H4 (cell line): ENCODE data around the gene GNB5. TPM values are rescaled to one million over a fixed set of nuclear protein-coding genes. Genes with fewer than 3 reads are reported as not detected.
"Not testable (repeated sequence)": the region's sequence is repeated elsewhere in the genome, so short reads cannot be mapped to it uniquely, and the experiment has no call there.

Experiments used
- DNase-seq: peaks from one replicate; pipeline ENCODE4 v3.0.0-alpha.2; 2015; ENCODE audit warnings: low spot score
- total RNA-seq: library from RNA; depleted of rRNA; stranded (reverse); fragments of >200 nt; shearing (Covaris generic); gene quantifications from 2 replicates; pipeline ENCODE4 v1.2.3, GENCODE V29; 2014; rRNA removed

GNB5 gene
- 12.9 and 25.6 TPM in 2 replicates for total RNA-seq

DNA sequence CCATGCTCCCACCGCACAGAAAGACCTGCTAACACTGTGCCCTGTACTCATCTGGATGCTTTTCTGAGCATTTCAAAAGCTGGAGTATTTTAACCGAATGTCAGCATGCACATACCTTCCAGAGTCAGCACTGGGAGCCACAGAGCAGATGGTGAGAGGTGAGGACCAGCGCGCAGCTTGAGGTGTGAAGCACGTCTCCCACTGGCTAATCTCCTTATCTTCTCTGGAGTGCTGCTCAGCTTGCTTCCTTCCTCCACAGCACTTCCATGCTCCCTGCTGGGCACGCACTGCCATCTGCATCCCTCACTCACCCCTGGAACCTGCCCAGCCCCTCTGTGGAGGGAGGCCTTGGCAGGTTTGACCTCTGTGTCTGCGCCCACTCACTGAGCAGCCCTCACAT lies at the start of gene GNB5:
GNB5 (minus strand) TSS at position 186 of the 400 bp plus-strand sequence. CDS start 6,716 bp downstream, outside the sequence.
- no peak for DNase-seq

DNA sequence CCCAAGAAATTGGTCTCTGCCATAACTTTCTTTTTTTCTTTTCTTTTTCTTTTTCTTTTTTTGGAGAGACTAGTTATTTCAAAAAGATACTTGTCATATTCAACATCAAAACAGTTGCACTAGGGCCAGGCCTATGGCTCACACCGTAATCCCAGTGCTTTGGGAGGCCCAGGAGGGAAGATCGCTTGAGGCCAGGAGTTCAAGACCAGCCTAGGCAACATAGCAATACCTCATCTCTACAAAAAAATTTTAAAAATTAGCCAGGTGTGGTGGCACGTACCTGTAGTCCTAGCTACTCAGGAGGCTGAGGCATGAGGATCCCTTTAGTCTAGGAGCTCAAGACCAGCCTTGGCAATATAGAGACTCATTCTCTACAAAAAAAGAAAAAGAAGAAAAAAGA lies 49.0 kb upstream of the GNB5 start:
- no peak for DNase-seq

DNA sequence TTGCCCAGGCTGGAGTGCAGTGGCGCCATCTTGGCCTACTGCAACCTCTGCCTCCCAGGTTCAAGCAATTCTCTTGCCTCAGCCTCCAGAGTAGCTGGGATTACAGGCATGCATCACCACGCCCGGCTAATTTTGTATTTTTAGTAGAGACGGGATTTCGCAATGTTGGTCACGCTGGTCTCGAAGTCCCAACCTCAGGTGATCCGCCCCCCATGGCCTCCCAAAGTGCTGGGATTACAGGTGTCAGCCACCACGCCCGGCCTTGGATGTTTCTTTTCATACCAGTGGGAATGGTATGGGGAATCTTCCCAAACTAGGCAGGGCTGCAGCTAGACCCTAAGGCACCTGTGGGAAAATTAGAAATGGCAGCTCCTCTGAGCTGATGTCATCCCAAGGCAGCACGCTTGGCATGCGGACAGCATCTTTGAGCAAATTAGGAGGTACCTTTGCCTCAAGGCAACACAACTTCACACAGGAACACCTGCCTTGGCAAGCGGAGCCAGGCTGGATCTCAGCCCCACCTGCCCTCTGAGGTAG lies 47.9 kb upstream of the GNB5 start:
- not testable (repeated sequence) for DNase-seq

DNA sequence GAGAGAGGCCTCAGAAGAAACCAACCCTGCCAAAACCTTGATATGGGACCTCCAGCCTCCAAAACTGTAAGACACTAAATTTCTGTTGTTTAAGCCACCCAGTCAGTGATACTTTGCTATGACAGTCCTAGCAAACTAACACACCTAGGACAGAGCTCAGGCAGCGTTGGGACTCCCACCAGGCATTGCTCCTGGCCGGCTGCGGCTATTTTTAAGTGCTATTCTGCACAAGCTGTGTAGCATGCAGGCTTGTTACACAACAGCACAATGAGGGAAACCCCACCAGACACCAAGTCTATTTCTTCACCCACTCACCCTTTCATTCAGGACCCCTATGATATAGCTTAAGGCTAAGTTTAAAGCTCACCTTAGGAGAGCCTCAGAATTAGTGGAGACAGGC lies 47.0 kb upstream of the GNB5 start:
- DNase-seq, result no peak

DNA sequence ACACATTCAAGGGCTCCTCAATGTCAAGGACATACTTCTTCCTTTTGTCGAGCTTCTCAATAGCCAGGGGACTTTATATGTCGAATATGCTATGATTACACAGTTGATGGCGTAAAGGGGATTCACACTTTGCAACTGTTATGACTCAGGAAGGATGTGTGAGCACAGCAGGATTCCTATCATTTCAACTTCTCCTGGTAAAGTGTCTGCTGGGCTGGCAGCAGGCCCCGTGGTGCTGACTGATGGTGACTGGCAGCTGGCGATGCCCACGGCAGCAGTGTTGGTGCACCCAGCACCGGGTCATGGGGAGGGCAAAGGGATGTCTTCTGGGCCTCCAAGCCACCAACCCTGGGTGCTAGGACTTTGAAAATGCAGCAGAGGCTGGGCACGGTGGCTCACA lies 44.8 kb upstream of the GNB5 start:
- DNase-seq, result no peak

DNA sequence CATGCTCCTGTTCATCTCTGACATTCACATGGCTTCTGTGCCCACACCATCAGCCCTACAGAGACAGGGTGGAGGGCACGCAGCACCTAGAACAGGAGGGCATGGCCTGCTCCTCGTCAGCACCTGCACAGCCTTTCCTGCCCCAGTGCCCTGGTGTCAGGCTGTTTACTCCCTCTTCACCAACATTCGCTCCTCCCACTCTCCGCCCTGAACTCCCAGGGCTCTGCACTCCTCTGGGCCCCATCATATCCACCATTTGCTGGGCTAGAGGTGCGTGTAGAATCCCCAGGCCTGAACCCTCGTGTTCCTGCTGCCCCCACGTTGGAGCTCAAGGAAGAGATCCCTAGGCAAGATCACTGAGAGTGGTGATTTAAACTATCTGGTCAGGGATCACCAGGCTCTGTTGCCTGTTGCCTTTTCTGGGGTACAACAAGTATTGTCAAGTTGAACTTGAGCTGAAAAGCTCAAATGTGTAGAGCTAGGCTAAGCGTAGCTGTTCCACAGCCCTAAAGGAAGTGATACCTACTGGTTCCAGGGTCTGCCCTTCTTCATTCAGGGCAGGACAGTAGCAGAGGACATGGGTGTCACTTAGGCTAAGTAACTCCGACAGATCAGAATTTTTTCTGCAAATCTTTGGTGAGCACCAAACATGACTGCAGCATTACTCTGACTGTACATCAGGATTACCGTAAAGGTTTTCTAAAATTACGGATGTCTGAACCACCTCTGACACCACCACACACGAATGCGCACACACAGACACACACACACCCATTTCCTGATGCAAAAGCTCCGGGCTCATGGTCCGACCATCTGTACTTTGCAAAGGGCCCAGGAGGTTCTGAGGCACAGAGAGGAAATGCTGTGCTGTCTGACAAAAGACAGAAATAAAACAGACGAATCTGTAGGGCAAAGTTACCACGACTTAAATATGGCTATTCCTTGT lies 43.7 kb upstream of the GNB5 start:
- DNase-seq, result no peak

DNA sequence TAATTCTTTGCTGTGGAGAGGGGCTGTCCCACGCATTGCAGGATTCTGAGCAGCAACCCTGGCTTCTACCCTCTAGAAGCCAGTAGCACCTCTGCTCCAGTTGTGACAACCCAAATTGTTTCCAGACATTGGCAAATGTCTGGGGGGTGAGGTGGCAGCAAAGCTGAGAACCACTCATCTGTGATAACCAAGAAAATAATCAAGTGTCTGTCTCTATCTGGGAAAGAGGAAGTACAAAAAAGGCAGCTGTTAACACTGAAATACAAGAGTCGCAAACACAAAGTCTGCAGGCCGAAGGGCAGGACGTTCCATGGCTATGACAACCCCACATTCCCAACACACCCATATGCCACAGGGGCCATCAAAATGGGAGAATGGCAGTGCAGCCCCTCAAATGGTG lies 42.2 kb upstream of the GNB5 start:
- no peak for DNase-seq

DNA sequence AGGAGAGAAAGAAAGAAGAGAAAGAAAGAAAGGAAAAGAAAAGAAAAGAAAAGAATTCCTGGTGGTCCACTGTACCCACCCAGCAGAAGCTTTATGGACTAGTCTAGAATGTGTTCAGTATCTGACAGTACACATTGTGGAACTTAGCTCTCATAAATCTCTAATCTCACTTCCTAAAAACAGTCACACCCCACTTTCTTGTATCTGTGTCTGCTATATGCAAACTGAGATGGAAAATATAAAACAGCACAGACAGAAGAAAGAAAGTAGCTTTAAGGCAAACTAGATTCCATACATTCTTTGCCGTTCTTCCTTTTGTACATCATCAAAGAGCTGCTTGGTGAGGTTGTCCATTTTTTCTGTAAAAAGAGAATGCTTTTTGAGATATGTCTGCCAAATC lies 41.1 kb upstream of the GNB5 start:
- DNase-seq, result no peak

DNA sequence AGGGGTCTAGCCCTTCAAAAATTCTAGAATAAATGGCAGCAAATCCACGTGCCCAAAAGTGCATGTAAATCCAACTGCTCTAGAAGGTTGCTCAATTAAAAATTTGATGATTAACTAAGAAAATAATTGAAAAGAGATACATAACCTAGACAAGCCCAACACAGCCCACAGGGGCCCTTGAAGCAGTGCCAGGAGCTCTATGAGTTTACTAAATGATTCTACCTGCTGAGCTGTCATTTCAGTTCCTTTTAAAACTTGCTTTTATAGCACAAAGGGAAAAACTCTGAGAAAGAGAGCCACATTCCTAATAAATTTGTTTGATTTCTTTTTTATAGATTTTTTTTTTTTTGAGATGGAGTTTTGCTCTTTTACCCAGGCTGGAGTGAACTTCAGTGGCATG lies 38.9 kb upstream of the GNB5 start:
- DNase-seq, result no peak

DNA sequence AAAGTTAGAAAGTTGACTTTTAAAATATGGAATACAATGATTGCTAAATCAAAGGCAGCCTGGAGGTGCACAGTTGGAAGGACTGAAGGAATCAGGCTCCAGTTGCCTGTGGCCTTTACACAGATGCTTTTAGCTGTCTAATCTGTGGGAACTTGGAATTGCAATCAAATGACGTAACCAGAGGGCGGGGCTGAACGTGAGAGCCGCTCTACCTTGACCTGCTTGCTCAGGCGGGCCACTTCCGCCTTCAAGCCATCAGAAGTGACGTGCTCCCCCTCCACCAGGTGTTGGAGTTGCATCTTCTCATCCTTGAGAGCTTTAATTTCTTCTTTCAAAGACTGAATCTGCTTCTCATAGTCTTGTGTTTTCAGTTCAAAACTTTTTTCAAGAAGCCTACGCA lies 37.7 kb upstream of the GNB5 start:
- DNase-seq, result peak; percentile 28

DNA sequence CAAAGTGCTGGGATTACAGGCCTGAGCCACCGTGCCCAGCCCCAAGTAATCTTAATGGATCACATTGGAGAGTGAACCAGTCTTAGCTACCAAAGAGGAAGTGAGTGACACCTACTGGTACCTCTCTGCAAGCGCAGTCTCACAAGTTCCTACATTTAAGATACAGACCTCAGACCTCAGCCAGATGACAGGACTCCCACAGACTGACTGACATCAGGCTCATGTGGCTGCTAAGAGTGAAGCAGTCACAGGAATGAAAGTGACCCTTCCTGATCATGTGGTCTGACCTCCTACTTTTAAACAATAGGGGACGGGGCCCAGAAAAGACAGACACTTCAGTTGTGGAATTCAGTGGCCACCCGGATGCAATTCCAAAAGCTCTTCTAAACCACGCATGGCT lies 36.3 kb upstream of the GNB5 start:
- DNase-seq, result peak; percentile 82

DNA sequence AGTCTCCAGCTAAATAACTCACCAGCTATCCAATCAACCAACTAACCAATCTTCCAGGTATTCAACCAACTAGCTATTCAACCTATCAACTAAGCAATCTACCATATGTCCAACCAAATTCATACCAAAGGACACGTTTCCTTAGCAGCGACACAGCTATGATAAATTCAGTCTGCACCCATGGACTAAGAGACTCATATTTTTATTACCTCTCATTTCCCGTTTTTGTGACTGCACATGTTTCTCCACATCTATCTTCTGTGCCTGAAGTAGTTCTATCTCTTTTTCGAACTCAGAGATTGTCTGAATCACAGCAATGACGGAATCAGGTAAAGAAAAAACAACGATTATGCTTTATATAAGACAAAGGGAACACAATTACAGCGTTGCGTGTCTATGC lies 34.0 kb upstream of the GNB5 start:
- DNase-seq, result no peak

DNA sequence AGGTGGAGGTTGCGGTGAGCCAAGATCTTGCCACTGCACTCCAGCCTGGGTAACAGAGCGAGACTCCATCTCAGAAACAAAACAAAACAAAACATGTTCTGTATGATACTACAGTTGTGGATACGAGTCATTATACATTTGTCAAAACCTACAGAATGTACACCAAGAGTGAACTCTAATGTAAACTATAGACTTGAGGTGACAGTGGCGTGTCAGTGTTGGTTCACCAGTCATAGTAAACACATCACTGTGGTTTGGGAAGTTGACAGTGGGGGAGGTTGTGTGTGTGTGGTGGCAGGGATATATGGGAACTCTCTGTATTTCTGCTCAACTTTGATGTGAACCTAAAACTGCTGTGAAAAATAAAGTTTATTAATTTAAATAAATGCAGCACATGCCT lies 33.0 kb upstream of the GNB5 start:
- DNase-seq, result peak; percentile 22

DNA sequence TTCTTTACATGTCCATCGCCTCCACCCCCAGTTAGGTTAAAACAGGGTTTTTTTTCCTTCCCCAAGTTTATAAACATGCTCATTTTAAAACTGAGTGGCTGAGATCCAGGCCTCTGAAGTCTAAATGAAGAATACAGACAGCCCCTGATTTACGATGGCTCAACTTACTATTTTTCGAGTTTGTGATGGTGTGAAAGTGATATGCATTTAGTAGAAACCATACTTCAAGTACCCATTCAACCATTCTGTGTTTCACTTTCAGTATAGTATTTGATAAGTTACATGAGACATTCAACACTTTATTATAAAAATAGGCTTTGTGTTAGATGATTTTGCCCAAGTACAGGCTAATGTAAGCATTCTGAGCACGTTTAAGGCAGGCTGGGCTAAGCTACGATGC lies 30.5 kb upstream of the GNB5 start:
- no peak for DNase-seq

DNA sequence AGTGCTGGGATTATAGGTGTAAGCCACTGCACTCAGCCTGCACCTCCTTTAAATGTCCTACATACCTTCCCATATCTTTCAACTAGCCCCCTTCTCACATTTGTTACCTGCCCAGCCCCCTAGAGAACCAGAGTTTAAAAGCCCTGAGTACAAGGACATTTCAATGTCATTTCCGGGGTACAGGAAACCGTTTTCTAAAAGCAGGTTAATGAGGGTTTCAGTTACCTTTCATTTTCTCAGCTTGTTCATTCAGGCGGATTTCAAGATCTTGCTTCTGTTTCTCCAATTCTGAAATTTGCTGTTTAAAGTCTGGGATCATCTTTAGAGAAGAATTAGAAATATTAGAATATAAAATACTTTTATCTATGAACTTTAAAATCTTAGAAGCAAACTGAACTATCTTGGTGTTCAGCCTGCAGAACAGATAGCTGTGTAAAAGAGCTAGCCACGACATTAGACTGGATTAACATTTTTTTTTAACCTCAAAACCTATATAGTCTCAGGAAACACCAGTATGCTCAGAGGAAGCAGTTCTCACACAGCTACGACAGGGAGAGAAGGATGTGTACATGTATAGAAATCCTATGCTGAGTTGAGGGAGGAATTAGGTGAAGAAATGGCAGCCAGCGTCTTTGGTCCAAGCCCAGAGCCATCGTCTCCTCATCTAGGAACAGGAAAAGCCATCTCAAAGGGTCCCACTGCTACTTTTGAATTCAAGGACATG lies 29.9 kb upstream of the GNB5 start:
- DNase-seq, result no peak

DNA sequence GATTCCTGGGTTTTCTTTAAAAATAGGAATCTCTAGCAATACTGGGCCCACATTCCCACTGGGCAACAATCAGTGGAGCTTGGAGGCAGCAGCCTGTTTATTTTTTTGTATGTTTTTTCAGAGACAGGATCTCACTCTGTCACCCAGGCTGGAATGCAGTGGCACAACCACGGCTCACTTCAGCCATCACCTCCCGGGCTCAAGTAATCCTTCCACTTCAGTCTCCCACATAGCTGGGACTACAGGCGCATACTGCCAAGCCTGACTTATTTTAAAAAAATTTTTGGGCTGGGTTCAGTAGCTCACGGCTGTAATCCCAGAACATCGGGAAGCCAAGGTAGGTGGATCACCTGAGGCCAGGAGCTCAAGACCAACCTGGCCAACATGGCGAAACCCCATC lies 29.1 kb upstream of the GNB5 start:
- no peak for DNase-seq

DNA sequence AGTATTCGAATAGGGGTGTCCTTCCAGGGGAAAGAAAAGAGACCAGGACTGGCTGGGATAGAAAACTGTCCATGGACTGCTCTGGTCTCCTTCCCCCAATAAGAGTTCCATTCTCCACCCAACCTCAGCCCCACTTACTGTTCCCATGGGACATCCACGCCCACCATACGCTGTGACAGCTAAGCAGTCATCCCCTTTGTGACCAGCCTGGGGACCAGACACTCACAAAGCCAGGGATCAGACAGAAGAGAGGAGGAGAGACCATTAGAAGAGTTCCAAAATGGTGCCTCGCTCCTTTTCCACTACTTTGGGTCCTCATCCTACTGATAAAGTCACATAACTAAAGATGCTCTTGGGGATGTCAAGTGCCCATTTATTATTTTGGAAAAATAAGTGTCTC lies 27.6 kb upstream of the GNB5 start:
- no peak for DNase-seq

DNA sequence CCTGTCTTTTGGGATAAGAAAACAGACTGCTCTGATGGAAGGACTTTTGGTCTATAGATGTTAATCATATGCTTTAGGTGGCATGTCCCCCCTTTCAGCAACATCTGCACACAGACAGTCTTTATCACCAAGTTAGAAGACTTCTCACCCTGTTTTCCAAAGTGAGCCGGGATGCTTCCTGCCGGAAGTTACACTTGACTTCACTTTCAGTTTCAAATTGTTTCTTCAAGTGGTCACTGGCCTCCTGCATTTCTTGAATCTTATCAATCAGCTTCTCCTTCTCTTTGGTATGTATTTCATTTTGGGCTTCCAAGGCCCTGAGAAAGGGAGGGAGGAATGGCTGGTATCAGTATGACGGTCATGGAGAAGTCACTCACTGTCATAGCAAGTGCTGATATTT lies 27.2 kb upstream of the GNB5 start:
- DNase-seq, result no peak

DNA sequence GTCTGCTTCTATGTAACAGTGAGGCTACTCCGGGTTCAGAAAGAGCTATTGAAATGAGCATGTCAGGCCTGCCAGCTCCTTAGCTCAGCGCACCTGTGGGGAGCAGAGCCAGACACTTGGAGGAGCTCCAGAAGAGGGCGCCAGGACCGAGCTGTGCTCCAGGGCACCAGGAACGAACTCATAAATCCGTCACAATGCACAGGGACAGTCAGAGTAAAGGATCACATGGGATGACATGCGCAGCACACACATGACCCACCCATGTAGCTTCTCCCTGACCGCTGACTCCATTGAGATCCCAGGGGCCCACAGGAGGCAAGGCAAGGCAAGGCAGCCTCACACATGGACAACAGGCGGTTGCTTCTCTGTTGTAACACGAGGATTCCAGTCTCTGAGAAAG lies 26.0 kb upstream of the GNB5 start:
- no peak for DNase-seq

DNA sequence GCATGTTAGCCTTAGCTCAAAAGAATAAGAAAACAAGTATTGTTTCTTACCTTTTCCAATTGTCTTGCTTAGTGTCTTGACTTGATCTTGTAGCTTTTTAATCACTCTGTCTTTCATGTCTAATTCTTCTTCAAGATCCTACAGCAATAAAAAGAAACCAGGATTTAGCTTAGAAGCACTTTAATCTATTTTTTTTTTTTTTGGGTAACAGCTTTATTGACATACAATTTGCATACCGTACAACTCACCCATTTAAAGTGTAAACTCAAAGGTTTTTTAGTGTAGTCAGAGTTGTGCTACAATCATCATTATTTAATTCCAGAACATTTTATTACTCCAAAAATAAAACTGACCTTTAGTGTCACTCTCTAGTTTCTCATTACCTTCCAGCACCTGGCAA lies 23.4 kb upstream of the GNB5 start:
- no peak for DNase-seq

DNA sequence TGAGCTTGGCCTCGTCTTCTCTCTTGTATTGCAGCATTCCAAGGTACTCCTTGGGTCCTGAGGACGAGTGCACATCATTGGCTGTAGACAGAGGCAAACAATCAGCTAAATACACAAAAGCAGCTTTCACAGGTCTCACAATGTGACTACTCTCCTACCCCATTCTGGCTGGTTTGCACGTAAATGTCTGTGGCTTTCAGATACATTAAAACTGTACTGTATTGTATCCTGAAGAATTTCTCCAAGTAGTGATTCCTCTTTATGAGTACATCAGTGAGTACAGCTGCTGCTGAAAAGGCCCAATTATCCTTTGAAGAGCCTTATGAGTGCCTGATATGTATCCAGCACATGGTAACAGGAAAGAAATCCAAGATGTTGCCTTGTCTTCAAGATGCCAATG lies 22.0 kb upstream of the GNB5 start:
- DNase-seq, result no peak

DNA sequence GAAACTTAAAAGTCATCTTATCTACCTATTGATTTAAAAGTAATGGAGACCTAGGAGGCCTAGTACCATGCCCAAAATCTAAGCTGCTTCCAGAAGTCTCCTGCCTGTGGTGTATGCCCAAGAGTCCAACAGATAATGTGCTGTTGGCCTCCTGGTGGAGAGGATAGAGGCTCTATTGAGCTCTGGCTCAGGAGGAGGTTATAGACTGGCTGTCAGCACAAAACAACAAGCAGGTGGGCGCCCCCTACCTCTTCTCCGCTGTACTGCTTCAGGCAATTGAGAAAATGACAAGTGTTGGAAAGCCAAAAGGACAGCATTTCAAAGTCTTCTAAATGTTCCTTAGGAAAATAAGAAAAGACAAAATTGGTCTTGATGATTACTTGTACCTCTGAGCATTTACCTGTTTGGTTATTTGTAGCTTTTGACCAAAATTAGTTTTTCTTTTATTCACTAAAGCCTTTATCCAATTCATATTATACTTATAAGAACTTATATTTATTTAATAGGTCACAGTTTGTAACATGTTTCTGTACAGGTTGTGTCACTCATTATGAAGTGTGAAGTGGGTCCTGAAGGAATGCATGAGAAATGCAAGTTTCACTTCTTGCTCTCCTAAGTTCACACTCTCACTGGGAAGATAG lies 17.2 kb upstream of the GNB5 start:
- DNase-seq, result peak; percentile 75
